Activated T-cell treated with anti-CD3 and anti-CD28 coated beads for 24 hours (primary cell): ENCODE results near the gene TULP3.

Source experiments
- DNase-seq: peaks from one replicate; pipeline ENCODE4 v3.0.0-alpha.2; 2020; ENCODE audit warnings: low read depth

The TULP3 gene

DNA sequence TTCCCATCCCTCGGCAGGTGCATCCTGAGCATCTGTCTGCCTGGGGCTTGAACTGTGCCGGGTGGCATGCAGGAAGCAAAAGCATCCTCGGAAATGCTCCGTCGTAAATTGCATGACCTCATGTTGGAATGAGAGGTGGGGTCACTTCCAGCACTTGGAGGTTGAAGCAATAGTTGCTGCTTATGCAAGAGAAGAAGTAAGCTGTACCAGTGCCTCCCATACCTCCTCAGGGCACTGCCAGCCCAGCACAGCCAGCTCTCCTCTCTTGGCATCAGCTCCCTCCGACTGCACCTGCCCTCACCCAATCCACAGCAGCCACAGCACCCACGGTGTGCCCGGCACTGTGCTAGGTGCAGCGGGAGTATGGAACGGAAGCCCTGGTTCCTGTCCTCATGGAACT lies 80.1 kb downstream of the TULP3 start:
- DNase-seq = no peak

GRCh38 chr12:2973566-2973965 lies 82.9 kb downstream of the TULP3 start:
- DNase-seq = no peak

DNA sequence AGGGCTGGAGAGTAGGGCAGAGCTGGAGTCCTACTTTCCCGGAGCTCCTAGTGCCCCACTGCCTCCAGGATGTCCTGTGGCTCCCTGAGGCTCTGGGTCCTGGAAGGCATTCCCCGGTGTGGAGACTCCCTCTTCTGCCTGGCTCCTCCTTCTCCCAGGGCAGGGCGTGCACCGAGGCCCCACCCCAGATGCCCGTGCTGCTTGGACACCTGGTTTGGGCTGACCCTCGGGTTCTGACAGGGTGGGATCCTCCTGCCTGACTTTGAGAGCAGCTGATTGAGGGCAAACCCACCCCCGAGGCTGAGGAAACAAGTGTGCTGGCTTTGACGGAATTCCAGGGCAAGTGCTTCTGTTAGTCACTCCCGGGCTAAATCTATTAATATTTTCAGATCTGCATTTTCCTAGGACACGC lies 83.9 kb downstream of the TULP3 start:
- no peak for DNase-seq

GRCh38 chr12:2976581-2976996 lies 85.9 kb downstream of the TULP3 start:
- DNase-seq = no peak

GRCh38 chr12:2977776-2978175 lies 87.1 kb downstream of the TULP3 start:
- DNase-seq = no peak

DNA sequence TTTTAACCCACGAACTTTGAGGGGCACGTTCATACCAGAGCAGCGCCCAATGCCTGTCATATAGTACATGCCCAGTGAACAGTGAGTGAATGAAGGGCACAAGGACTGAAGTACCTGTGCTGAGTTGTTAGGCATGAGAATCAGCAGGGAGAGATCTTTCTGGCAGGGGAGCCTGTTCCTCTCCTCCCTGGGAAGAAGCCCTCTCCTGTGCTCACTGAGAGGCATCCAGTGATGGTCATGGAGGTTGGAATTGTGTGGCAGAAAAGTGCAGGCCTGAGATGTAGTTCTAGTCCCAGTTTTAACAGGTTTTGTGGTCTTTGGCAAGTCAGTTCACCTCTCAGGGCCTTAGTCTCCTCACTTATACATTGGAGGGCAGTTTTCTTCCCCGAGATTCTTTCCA lies 89.1 kb downstream of the TULP3 start:
- DNase-seq = no peak

- no peak for DNase-seq
Measured at GRCh38 chr12:2980630-2981029, 89.9 kb downstream of the TULP3 start.

DNA sequence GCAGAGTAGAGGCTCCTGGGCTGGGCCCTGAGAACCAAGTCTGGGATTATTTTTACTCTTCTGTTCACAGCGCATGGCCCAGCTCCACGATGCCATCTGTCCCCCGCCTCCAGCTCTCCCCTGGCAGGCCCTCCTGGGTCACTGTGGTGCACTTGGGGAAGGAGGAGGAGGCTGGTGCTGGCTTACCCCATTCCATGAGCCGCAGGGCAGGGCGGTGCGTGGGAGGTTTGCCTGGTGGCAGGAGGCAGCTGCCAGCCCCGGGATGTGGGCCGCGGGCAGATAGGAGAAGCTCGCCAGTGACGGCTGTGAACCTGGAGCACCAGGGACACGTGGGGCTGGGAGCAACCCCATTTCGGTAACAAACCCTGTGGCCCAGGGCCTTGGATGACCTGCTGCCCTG lies 91.7 kb downstream of the TULP3 start:
- no peak for DNase-seq

- no peak for DNase-seq
Measured at GRCh38 chr12:2984249-2984648, 93.6 kb downstream of the TULP3 start.

DNA sequence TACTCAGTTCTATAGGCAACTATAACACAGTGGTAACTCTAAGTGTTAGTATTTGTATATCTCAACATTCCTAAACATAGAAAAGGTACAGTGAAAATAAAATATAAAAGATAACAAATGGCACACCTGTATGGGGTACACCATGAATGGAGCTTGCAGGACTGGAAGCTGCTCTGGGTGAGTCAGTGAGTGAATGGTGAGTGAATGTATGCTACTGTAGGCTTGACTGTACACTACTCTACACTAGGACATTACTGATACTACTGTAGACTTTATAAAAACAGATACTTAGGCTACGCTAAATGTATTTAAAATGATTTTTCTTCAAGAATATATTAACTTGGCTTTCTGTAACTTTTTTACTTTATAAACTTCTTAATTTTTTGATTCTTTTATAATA lies 94.0 kb downstream of the TULP3 start:
- no peak for DNase-seq

- no peak for DNase-seq
Measured at GRCh38 chr12:2986876-2987275, 96.2 kb downstream of the TULP3 start.

DNA sequence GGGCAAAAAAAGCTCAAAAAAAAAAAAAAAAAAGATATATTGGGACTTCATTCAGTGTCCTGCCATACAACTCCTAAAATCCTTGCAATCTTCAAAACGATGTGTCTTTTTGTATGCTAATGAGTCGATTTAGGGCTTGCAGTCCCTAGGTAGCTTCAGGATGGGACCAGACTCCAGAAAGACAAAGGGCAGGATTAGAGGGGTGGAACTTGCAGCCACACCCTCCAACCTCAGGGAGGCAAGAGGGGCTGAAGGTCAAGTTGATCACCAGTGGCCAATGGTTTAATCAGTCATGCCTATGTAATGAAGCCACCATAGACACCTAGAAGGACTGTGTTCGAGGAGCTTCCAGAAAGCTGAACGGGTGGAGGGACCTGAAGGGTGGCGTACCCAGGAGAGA lies 97.8 kb downstream of the TULP3 start:
- no peak for DNase-seq
